Upper lobe of left lung (tissue), 6 donors: Measurements from ENCODE around the gene MRGPRF. TPM values are rescaled to one million over a fixed set of nuclear protein-coding genes. Genes with fewer than 3 reads are reported as not detected.

ENCODE experiments used
- ATAC-seq, 2 donors: fragments of 200-7000 bp; cut with Tn5 transposase; one replicate each; pipeline ENCODE4 v1.9.1; 2022; ENCODE audit warnings: mild to moderate bottlenecking in 2 of 2, moderate library complexity in 2 of 2; ENCODE audit not compliant: low FRiP score in 2 of 2
- DNase-seq, 2 donors: peaks; one replicate each; pipeline ENCODE4 v3.0.0-alpha.2; 2019 to 2020
- H3K27ac ChIP-seq, 4 donors: fragments of 200-600 bp; sonication (generic); one replicate each; pipeline ENCODE4 v1.5.1; 2016 to 2019
- H3K27me3 ChIP-seq, 4 donors: fragments of 200-600 bp; sonication (generic); one replicate each; pipeline ENCODE4 v1.5.1; 2017 to 2019
- H3K36me3 ChIP-seq, 4 donors: fragments of 200-600 bp; sonication (generic); one replicate each; pipeline ENCODE4 v1.5.1; 2016 to 2019
- H3K4me1 ChIP-seq, 4 donors: fragments of 200-600 bp; sonication (generic); one replicate each; pipeline ENCODE4 v1.5.1; 2018 to 2019
- H3K4me3 ChIP-seq, 4 donors: fragments of 200-600 bp; sonication (generic); one replicate each; pipeline ENCODE4 v1.5.1; 2017 to 2019; ENCODE audit warnings: mild to moderate bottlenecking in 2 of 4, moderate library complexity in 1 of 4
- H3K9me3 ChIP-seq, 4 donors: fragments of 200-600 bp; sonication (generic); one replicate each; pipeline ENCODE4 v1.5.1; 2018 to 2019
- CTCF ChIP-seq, 6 experiments: fragments of 450-650 bp in 4 of 6; fragments of 200-600 bp in 2 of 6; sonication (generic) in 2 of 6; IDR thresholded peaks; one replicate each; pipeline ENCODE4 v1.5.1; 2016 to 2019; ENCODE audit warnings: antibody characterized with exemption in 6 of 6
- EP300 ChIP-seq, 4 donors: sonication (generic); formaldehyde crosslinking; IDR thresholded peaks; one replicate each; pipeline ENCODE4 v1.5.1; 2017; ENCODE audit warnings: antibody characterized with exemption in 4 of 4, control low read depth in 2 of 4
- POLR2A ChIP-seq, 4 donors: fragments of 450-650 bp; IDR thresholded peaks; one replicate each; pipeline ENCODE4 v1.5.1; 2016 to 2017; ENCODE audit warnings: antibody characterized with exemption in 4 of 4, mild to moderate bottlenecking in 2 of 4
- POLR2AphosphoS5 ChIP-seq, 2 donors: sonication (generic); formaldehyde crosslinking; IDR thresholded peaks; one replicate each; pipeline ENCODE4 v1.5.1; 2017; ENCODE audit warnings: antibody characterized with exemption in 2 of 2
- WGBS, 2 donors: methylation state at CpG; one replicate each; pipeline ENCODE4 v1.1.5; 2017 to 2018; 5-methylcytosine and 5-hydroxymethylcytosine counted together
- total RNA-seq, 6 donors: library from RNA; depleted of rRNA in 4 of 6; stranded (reverse); fragments of >200 nt in 4 of 6; gene quantifications; one replicate each; pipeline versions ENCODE4 v1.1.0 to v1.2.1, GENCODE V29; 2016 to 2021
- donor health status: DM: no; HTN: no; CAD: no; lungs with moderate emphysema.
- donor health status: DM: no; HTN: yes; CAD: no; lungs with severe emphysema.

MRGPRF gene
- total RNA-seq, 6 donors from 2014 or later: 3.0 to 16.2 (median 10.7) TPM

GRCh38 chr11:68997124-68997994 is 15.7 kb downstream of the MRGPRF start:
- WGBS, 2 donors: 81 to 83% methylated on average over 16 to 19 of the region's 19 CpGs

GRCh38 chr11:68996376-68997123 is 16.5 kb downstream of the MRGPRF start:
- Histone ChIP-seq H3K36me3 (no peaks in the 10 kb centered on the region), H3K9me3 (no peaks in the 10 kb centered on the region), H3K4me3 (no peak overlapping the region), H3K4me1 (peaks cover 5 to 15% (median 7%) of the 10 kb centered on the region in 4 donors), H3K27me3 (no peaks in the 10 kb centered on the region), H3K27ac (no peak overlapping the region)
- TF ChIP-seq CTCF (IDR thresholded peaks at IDR 0.05): no peak
- ATAC-seq: no peak
- 92 to 94% methylated on average over 17 to 24 of the region's 24 CpGs for WGBS, 2 donors
- DNase-seq: peak; percentile 14 to 57

More at GRCh38 chr11:68997124-68997994, 15.7 kb downstream of the MRGPRF start:
- Histone ChIP-seq H3K36me3 (no peaks in the 10 kb centered on the region), H3K4me3 (no peak overlapping the region), H3K9me3 (no peaks in the 10 kb centered on the region), H3K27ac (no peak overlapping the region), H3K27me3 (no peaks in the 10 kb centered on the region), H3K4me1 (peaks cover 5 to 18% (median 7%) of the 10 kb centered on the region in 4 donors)
- DNase-seq: peak; percentile 3 to 63
- TF ChIP-seq POLR2A (IDR thresholded peaks at IDR 0.05): no peak
- no peak for TF ChIP-seq CTCF (IDR thresholded peaks at IDR 0.05)
- TF ChIP-seq POLR2AphosphoS5 (IDR thresholded peaks at IDR 0.05): no peak
- TF ChIP-seq EP300 (IDR thresholded peaks at IDR 0.05): no peak
- ATAC-seq: no peak

- TF ChIP-seq POLR2A (IDR thresholded peaks at IDR 0.05) (no peak), CTCF (IDR thresholded peaks at IDR 0.05) (no peak), POLR2AphosphoS5 (IDR thresholded peaks at IDR 0.05) (no peak), EP300 (IDR thresholded peaks at IDR 0.05) (no peak)
- H3K4me3 ChIP-seq: no peak overlapping the region
- no peaks in the 10 kb centered on the region for H3K36me3 ChIP-seq
- peaks cover 0 to 10% (median 7%) of the 10 kb centered on the region in 4 donors for H3K4me1 ChIP-seq
- no peak overlapping the region for H3K27ac ChIP-seq
- WGBS, 2 donors: 82 to 85% methylated on average over 6 of the region's 6 CpGs
- H3K27me3 ChIP-seq: no peaks in the 10 kb centered on the region
- H3K9me3 ChIP-seq: no peaks in the 10 kb centered on the region
- DNase-seq: no peak
- no peak for ATAC-seq
These were observed 18.2 kb downstream of the MRGPRF start for GRCh38 chr11:68994894-68995285.

- Histone ChIP-seq H3K4me3 (no peak overlapping the region), H3K27me3 (no peaks in the 10 kb centered on the region), H3K27ac (no peak overlapping the region), H3K9me3 (no peaks in the 10 kb centered on the region), H3K36me3 (no peaks in the 10 kb centered on the region), H3K4me1 (peaks cover 0 to 10% (median 7%) of the 10 kb centered on the region in 4 donors)
- no peak for ATAC-seq
- 73 to 82% methylated on average over 12 to 28 of the region's 28 CpGs for WGBS, 2 donors
- peak in 1 of 2 donors; percentile 64 for DNase-seq
- no peak for TF ChIP-seq EP300 (IDR thresholded peaks at IDR 0.05)
- TF ChIP-seq CTCF (IDR thresholded peaks at IDR 0.05): no peak
- TF ChIP-seq POLR2A (IDR thresholded peaks at IDR 0.05): no peak
- TF ChIP-seq POLR2AphosphoS5 (IDR thresholded peaks at IDR 0.05): no peak
These were observed 18.7 kb downstream of the MRGPRF start for GRCh38 chr11:68994161-68994893.
